ENCODE measurements around the gene GPSM1.

Gene GPSM1

DNA sequence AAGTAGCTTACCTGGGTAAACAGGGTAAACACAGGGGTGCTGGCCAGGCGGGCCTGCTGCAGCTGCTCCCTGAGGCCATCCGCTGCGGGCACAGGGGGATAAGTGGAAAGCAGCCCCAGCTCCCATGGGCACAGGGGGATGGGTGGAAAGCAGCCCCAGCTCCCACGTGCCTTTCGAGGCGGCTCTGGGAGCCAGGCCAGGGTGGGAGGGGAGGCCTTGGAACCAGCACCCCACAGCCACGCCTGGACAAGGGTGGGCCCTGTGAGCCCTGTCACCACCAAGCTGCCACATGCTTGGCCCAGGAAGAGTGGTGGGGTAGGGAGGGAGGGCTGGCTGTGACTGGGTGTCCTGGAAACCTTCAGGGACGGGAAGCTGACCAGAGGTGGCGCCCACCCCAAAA lies 54.0 kb downstream of the GPSM1 start:
- FAIRE-seq (no peak), DNase-seq (ENCODE audit: insufficient read length, low spot score) (no peak)
- TF ChIP-seq CTCF (IDR thresholded peaks at IDR 0.05; ENCODE audit: insufficient read depth, missing control alignments) = no peak

- FAIRE-seq (no peak), DNase-seq (ENCODE audit: insufficient read length, low spot score) (no peak)
- no peak for TF ChIP-seq CTCF (IDR thresholded peaks at IDR 0.05; ENCODE audit: insufficient read depth, missing control alignments)
These were observed 54.7 kb downstream of the GPSM1 start for GRCh38 chr9:136381966-136382513.

GRCh38 chr9:136383436-136383835 lies 56.1 kb downstream of the GPSM1 start:
- TF ChIP-seq CTCF (IDR thresholded peaks at IDR 0.05; ENCODE audit: insufficient read depth, missing control alignments) = no peak
- no peak for FAIRE-seq
- DNase-seq (ENCODE audit: insufficient read length, low spot score) = no peak

GRCh38 chr9:136385015-136385414 lies 57.7 kb downstream of the GPSM1 start:
- no peak for TF ChIP-seq CTCF (IDR thresholded peaks at IDR 0.05; ENCODE audit: insufficient read depth, missing control alignments)
- DNase-seq (ENCODE audit: insufficient read length, low spot score) (no peak), FAIRE-seq (no peak)

DNA sequence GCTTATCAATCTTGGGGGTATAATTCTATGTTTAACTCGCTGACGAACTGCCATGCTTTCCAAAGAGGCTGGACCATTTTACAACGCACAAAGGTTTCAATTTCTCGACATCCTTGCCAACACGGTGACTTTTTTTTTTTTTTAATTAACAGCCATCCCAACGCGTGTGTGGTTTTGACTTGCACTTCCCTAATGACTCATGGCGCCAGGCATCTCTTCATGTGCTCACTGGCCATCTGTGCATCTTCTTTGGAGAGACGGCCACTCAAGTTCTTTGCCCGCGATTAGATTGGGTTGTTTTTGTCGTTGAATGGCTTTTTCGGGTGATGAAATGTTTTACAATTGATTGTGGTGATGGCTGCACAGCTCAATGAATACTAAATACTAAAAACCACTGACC lies 58.7 kb downstream of the GPSM1 start:
- no peak for TF ChIP-seq CTCF (IDR thresholded peaks at IDR 0.05; ENCODE audit: insufficient read depth, missing control alignments)
- DNase-seq (ENCODE audit: insufficient read length, low spot score) (no peak), FAIRE-seq (no peak)

- DNase-seq (ENCODE audit: insufficient read length, low spot score) (no peak), FAIRE-seq (no peak)
- TF ChIP-seq CTCF (IDR thresholded peaks at IDR 0.05; ENCODE audit: insufficient read depth, missing control alignments) = no peak
These were observed 59.9 kb downstream of the GPSM1 start for GRCh38 chr9:136387217-136387616.

DNA sequence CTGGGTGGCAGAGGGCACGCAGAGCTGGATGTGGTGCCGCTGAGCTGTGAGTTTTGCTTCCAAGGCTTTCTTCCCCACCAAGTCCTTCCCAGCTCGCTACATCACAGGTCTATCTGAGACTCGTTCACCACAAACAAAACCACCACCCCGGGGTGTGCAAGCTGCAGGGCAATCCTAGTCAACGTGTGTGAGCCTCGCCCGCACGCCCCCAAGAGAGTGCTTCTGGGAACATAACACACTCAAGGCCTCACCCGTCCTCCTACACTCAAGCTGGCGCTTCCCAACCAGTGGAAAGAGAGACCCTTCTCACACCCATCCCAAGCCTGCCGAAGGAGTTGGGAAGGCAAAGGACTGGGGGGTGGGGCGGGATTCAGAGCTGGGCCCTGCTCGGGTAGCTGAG lies 62.1 kb downstream of the GPSM1 start:
- no peak for DNase-seq (ENCODE audit: insufficient read length, low spot score)
- TF ChIP-seq CTCF (IDR thresholded peaks at IDR 0.05; ENCODE audit: insufficient read depth, missing control alignments) = no peak

More for the DNA sequence above, 62.1 kb downstream of the GPSM1 start:
- no peak for FAIRE-seq
